Measurements from ENCODE around the gene ANKS4B.
"Not testable (repeated sequence)": the region's sequence is repeated elsewhere in the genome, so short reads cannot be mapped to it uniquely, and the experiment has no call there.

ANKS4B gene

GRCh38 chr16:21222495-21223337 is 10.8 kb upstream of the ANKS4B start:
- no peak for DNase-seq

DNA sequence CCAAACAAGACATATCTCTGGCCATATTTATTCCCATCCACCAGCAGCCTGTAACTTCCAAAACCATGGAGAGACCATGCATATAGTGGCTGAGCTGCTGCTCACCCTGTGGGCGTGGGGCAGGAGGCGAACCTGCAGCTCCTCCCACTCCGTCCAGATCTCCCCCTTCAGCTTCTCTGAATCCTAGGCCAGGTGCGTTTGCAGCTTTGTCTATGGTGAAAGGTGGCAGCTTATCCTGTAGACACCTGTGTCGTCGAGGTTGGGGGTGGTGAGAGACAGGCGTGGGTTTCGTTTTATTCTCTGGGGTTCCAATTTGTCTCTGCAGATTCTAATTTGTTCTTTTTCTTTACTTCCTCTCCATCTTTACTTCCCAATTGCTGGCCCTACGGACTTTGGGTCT is 9.7 kb upstream of the ANKS4B start:
- DNase-seq, result no peak

GRCh38 chr16:21224800-21225199 is 8.7 kb upstream of the ANKS4B start:
- no peak for DNase-seq

- DNase-seq, result no peak
These were observed 6.8 kb upstream of the ANKS4B start for GRCh38 chr16:21226749-21227148.

- DNase-seq, result no peak
These were observed 5.6 kb upstream of the ANKS4B start for GRCh38 chr16:21227866-21228265.

GRCh38 chr16:21228361-21228872 is 5.1 kb upstream of the ANKS4B start:
- no peak for DNase-seq

DNA sequence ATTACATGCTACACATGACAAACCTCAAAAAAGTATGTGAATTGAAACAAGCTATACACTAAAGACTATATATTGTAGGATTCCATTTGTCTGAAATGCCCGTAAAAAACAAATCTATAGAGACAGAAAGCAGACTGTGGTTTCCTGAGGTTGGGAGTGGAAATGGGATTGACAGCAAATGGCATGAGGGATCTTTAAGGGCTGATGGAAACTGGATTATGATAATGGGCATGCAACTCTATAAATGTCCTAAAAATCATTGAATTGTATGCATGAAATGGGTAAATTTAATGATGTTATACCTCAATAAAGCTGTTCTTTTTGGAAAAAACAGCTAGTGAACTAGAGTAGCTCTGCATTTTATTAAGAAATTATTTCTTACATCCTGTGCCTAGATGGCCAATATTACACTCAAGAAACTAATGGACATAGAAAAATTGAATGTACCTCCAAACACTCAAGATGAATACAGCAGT is 416 bp upstream of the ANKS4B start:
- DNase-seq, result no peak

DNA sequence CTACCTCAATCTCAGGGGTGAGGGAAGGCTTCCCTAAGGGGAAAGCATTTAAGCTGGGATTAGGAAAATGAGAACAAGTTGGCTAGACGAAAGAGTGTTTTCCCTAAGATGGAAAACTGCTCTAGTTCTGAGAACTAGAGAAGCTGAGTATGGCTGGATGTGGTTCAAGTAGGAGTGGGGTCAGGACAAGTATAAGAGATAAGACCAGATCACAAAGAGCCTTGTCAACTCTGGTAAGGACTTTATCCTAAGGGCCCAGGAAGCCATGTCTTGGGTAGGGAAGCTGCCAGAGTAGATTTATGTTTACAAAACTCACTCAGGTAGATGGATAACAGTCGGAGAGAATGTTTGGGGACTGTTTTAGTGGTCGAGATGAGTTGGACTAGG is 1.7 kb downstream of the ANKS4B start:
- no peak for DNase-seq

GRCh38 chr16:21236831-21237230 is 3.3 kb downstream of the ANKS4B start:
- DNase-seq, result no peak

GRCh38 chr16:21239646-21240045 is 6.1 kb downstream of the ANKS4B start:
- no peak for DNase-seq

GRCh38 chr16:21242756-21243155 is 9.3 kb downstream of the ANKS4B start:
- DNase-seq, result no peak

- DNase-seq, result no peak
These were observed 11.2 kb downstream of the ANKS4B start for GRCh38 chr16:21244518-21245215.

GRCh38 chr16:21248179-21248578 is 14.7 kb downstream of the ANKS4B start:
- not testable (repeated sequence) for DNase-seq

DNA sequence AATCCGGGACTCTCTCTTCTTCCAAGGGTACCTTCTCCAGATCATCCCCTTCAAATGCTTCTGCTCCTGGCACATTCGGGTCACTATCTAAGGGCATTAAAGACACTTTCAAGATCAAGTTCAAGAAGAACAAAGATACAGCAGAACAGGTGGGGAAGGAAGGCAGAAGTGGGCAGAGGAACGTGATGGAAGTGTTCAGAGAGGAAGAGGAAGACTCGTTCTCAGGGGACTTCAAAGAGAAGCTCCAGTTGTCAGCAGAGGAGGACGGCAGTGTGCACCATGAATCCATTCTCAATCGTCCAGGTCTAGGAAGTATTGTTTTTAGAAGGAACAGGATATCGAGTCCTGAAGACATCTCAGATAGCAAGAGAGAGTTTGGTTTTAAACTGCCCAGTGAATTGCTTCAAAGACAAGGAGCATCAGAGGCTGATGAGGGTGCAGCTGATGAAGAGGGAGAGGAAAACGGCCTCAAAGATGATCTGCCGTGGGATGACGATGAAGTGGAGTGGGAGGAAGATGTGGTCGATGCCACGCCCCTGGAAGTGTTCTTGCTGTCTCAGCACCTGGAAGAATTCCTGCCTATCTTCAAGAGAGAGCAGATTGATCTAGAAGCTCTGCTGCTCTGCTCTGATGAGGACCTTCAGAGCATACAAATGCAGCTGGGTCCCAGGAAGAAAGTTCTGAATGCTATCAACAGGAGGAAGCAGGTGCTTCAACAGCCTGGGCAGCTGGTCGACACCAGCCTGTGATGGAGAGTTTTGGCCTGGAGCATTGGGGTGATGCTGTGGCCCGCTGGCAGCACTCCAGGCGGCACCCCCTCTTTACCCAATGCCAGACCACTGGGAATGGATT is 16.8 kb downstream of the ANKS4B start:
- DNase-seq, result no peak

GRCh38 chr16:21253470-21253869 is 20.0 kb downstream of the ANKS4B start:
- no peak for DNase-seq

DNA sequence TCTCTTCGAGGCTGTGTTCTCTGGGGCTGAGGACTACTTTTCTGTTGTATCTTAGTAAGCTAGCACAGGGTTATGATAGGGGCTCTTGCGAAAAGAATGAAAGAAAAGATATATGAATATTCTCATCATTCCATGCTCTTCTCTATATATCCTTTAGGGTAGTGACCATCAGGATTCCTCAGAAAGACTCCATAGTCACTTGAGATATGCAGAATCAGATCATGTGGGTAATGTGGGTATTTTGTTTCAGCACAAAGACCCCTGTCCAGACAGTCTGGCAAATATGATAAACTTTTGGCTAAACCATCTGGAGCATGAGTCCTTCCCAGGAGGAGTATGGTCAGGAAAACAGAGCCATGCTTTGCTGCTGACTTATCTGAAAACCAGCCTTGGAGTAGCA is 23.1 kb downstream of the ANKS4B start:
- no peak for DNase-seq

DNA sequence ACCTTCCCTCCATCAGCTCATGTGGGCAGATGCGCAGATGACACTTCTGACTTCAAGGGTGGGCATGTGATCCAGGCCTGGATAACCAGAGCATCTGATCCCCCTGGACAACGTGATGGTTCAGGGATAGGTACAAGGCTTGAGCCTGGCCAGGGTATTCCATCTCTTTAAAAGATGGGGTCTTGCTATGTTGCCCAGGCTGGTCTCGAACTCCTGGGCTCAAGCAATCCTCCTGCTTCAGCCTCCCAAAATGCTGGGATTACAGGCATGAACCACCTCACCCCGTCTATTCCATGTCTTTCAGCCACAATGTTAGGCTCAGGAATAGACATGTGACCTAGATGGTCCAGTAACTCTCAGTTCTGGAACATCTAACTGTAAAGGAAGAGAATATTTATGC is 23.8 kb downstream of the ANKS4B start:
- DNase-seq, result no peak

DNA sequence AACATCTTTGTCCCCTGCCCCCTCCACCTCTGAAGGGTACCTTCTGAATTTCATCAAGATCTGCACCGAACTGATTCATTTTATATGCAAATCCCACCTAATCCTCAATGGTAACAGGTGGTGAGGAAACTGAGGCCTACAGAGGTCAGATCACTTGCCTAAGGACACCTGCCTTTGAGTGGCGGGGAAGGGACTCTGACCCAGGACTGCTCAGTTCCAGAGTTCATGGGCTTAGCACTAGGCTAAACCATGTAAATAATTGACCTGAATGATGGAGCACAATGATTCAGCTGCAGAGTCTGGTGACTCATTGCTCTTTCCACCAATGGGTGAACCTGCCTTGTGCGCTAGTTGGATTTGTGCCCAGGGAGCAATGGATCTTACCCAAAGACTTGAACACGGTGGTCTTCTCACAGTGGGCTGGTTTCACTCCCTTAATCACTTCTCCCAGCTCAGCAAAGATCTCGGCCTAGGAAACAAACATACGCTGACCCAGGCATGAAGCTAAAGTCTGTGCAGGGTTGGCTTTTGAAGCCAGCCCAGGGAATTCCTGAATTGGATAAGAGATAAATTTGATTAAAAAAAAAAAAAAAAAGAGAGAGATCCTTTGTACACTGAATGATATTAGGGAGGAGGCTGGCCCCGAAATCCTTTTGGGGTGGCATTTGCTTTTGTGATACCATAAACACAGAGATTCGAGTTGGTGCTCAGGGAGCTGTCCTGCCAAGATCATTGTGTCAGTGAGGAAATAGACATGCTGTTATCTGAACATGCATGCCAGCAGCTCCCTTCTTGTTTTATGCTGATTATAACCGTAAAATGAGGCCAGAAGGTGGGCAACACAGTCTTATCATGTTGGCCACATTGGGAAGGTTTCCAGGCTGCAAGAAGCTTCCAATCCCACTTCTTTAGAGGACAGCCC is 27.6 kb downstream of the ANKS4B start:
- DNase-seq, result no peak

DNA sequence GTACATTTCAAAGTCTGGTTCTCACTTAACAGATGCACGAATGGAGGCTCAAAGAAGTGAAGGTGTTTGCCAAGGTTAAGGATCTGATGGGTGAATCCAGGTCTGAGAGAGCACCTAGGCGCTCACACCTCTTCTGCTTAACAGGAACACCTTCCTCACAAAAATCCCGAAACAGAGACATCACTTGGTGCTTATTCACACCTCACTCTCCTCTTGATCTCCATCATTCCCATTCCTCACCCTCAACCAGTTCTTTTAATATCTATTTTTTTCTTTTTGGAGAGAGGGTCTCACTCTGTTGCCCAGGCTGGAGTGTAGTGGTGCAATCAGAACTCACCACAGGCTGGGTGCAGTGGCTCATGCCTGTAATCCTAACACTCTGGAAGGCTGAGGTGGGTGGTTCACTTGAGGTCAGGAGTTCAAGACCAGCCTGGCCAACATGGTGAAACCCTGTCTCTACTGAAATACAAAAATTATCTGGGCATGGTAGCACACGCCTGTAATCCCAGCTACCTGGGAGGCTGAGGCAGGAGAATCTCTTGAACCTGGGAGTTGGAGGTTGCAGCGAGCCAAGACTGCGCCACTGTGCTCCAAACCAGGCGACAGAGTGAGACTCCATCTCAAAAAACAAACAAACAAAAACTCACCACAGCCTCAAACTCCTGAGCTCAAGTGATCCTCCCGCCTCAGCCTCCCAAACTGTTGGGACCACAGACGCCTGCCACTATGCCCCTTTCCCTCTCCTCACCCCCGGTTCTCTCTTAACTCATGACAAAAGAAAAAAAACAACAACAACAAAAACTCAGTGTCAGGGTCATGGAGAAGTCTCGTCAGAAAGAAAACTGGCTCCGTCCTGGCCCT is 29.5 kb downstream of the ANKS4B start:
- no peak for DNase-seq

GRCh38 chr16:21263640-21264570 is 30.4 kb downstream of the ANKS4B start:
- DNase-seq, result no peak
